GM11168 (cell line): ENCODE results near the gene CFAP99.
"Not testable (repeated sequence)": the region's sequence is repeated elsewhere in the genome, so short reads cannot be mapped to it uniquely, and the experiment has no call there.

ENCODE experiments used
- in situ Hi-C: fragments of 300-500 bp; cut with MboI; formaldehyde crosslinking; loops from one replicate; pipeline ENCODE4 v1.12.0; 2022; ENCODE audit warnings: low sequenced_read_pairs; ENCODE audit not compliant: unreplicated experiment

CFAP99 gene

GRCh38 chr4:2418650-2419571 lies at the start of gene CFAP99:
CFAP99 (plus strand) TSS chr4:2418955.
- in situ Hi-C loops, result no loop called here

- in situ Hi-C loops, result no loop called here
Measured at GRCh38 chr4:2370597-2371320, 48.0 kb upstream of the CFAP99 start.

GRCh38 chr4:2371765-2372487 lies 46.8 kb upstream of the CFAP99 start:
- in situ Hi-C loops, result no loop called here

- in situ Hi-C loops, result no loop called here
Measured at GRCh38 chr4:2372488-2373030, 46.2 kb upstream of the CFAP99 start.

- in situ Hi-C loops, result no loop called here
Measured at GRCh38 chr4:2373532-2373931, 45.2 kb upstream of the CFAP99 start.

- in situ Hi-C loops, result no loop called here
Measured at GRCh38 chr4:2375427-2375826, 43.3 kb upstream of the CFAP99 start.

- in situ Hi-C loops, result no loop called here
Measured at GRCh38 chr4:2377241-2377640, 41.5 kb upstream of the CFAP99 start.

- in situ Hi-C loops, result no loop called here
Measured at GRCh38 chr4:2378401-2378800, 40.4 kb upstream of the CFAP99 start.

GRCh38 chr4:2378898-2379297 lies 39.9 kb upstream of the CFAP99 start:
- in situ Hi-C loops, result no loop called here

- in situ Hi-C loops, result not testable (repeated sequence)
Measured at GRCh38 chr4:2380589-2380988, 38.2 kb upstream of the CFAP99 start.

- in situ Hi-C loops, result not testable (repeated sequence)
Measured at GRCh38 chr4:2382769-2383202, 36.0 kb upstream of the CFAP99 start.

GRCh38 chr4:2383220-2383631 lies 35.5 kb upstream of the CFAP99 start:
- in situ Hi-C loops, result not testable (repeated sequence)

GRCh38 chr4:2383760-2384159 lies 35.0 kb upstream of the CFAP99 start:
- in situ Hi-C loops, result no loop called here

- in situ Hi-C loops, result no loop called here
Measured at GRCh38 chr4:2384245-2384644, 34.5 kb upstream of the CFAP99 start.

GRCh38 chr4:2385516-2385915 lies 33.2 kb upstream of the CFAP99 start:
- in situ Hi-C loops, result no loop called here

GRCh38 chr4:2386717-2387116 lies 32.0 kb upstream of the CFAP99 start:
- in situ Hi-C loops, result no loop called here

GRCh38 chr4:2387218-2387617 lies 31.5 kb upstream of the CFAP99 start:
- in situ Hi-C loops, result no loop called here

- in situ Hi-C loops, result no loop called here
Measured at GRCh38 chr4:2387829-2388228, 30.9 kb upstream of the CFAP99 start.

GRCh38 chr4:2388429-2389182 lies 30.1 kb upstream of the CFAP99 start:
- in situ Hi-C loops, result no loop called here

- in situ Hi-C loops, result no loop called here
Measured at GRCh38 chr4:2389691-2390090, 29.1 kb upstream of the CFAP99 start.
